WERI-Rb-1 (cell line): ENCODE data around the gene TOR1AIP2.
"Not testable (repeated sequence)": the region's sequence is repeated elsewhere in the genome, so short reads cannot be mapped to it uniquely, and the experiment has no call there.

Experiments
- DNase-seq: peaks from one replicate; pipeline ENCODE4 v3.0.0-alpha.2; 2020
- H3K27ac ChIP-seq: fragments of 250-450 bp; sonication (Bioruptor Pico); 2 replicates; pipeline ENCODE4 v1.5.1; 2020; ENCODE audit warnings: mild to moderate bottlenecking, moderate library complexity
- H3K27me3 ChIP-seq: fragments of 250-450 bp; sonication (Bioruptor Pico); 2 replicates; pipeline ENCODE4 v1.5.1; 2021; ENCODE audit warnings: mild to moderate bottlenecking, low read depth, moderate library complexity; ENCODE audit not compliant: insufficient read depth, severe bottlenecking
- H3K36me3 ChIP-seq: fragments of 250-450 bp; sonication (Bioruptor Pico); 2 replicates; pipeline ENCODE4 v1.5.1; 2020; ENCODE audit warnings: mild to moderate bottlenecking, moderate library complexity
- H3K4me3 ChIP-seq: 2 replicates; pipeline ENCODE4 v1.5.1; 2011; ENCODE audit warnings: low read depth, mild to moderate bottlenecking, control low read depth, low read length
- H3K9me3 ChIP-seq: fragments of 250-450 bp; sonication (Bioruptor Pico); 2 replicates; pipeline ENCODE4 v1.5.1; 2021; ENCODE audit warnings: mild to moderate bottlenecking, moderate library complexity; ENCODE audit not compliant: severe bottlenecking
- TF ChIP-seq, protein P1 (sequence below): IDR thresholded peaks from 2 replicates; pipeline ENCODE4 v1.5.1; 2011; ENCODE audit warnings: low read depth, mild to moderate bottlenecking, control low read depth, inconsistent platforms, low read length

The TOR1AIP2 gene

GRCh38 chr1:179848233-179848632 lies 29.4 kb downstream of the TOR1AIP2 start:
- H3K4me3 ChIP-seq: no peak overlapping the region
- TF ChIP-seq, protein P1, sequence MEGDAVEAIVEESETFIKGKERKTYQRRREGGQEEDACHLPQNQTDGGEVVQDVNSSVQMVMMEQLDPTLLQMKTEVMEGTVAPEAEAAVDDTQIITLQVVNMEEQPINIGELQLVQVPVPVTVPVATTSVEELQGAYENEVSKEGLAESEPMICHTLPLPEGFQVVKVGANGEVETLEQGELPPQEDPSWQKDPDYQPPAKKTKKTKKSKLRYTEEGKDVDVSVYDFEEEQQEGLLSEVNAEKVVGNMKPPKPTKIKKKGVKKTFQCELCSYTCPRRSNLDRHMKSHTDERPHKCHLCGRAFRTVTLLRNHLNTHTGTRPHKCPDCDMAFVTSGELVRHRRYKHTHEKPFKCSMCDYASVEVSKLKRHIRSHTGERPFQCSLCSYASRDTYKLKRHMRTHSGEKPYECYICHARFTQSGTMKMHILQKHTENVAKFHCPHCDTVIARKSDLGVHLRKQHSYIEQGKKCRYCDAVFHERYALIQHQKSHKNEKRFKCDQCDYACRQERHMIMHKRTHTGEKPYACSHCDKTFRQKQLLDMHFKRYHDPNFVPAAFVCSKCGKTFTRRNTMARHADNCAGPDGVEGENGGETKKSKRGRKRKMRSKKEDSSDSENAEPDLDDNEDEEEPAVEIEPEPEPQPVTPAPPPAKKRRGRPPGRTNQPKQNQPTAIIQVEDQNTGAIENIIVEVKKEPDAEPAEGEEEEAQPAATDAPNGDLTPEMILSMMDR: no peak
- H3K36me3 ChIP-seq: peaks cover 62% of the 10 kb centered on the region
- H3K27me3 ChIP-seq: no peaks in the 10 kb centered on the region
- H3K9me3 ChIP-seq: no peaks in the 10 kb centered on the region
- DNase-seq: no peak
- H3K27ac ChIP-seq: no peak overlapping the region

DNA sequence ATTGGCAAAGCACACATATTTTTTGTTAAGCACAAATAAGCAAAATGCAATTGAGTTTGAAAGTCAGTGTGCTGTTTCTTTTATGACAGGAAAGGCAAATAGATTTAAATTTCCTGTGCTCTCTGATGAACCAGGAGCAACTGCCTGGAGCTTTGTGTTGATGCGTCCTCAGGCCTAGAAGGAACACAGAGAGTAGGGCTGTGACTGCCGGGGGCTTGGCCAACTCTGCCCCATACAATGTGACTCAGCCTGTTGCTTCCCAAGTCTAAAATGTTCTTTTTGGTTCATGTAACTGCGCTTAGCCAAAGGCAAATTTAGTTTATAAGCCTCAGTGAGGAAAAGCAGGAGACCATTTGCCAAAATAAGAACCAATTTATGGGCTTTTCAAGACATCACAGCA lies 37.5 kb downstream of the TOR1AIP2 start:
- Histone ChIP-seq H3K9me3 (no peaks in the 10 kb centered on the region), H3K27ac (no peak overlapping the region), H3K36me3 (peaks cover 4% of the 10 kb centered on the region), H3K4me3 (no peak overlapping the region), H3K27me3 (no peaks in the 10 kb centered on the region)
- DNase-seq: no peak
- TF ChIP-seq, protein P1: no peak

- H3K27ac ChIP-seq, H3K9me3 ChIP-seq, H3K36me3 ChIP-seq, H3K27me3 ChIP-seq, DNase-seq, H3K4me3 ChIP-seq: not testable (repeated sequence)
Measured at GRCh38 chr1:179836686-179837445, 40.7 kb downstream of the TOR1AIP2 start.

DNA sequence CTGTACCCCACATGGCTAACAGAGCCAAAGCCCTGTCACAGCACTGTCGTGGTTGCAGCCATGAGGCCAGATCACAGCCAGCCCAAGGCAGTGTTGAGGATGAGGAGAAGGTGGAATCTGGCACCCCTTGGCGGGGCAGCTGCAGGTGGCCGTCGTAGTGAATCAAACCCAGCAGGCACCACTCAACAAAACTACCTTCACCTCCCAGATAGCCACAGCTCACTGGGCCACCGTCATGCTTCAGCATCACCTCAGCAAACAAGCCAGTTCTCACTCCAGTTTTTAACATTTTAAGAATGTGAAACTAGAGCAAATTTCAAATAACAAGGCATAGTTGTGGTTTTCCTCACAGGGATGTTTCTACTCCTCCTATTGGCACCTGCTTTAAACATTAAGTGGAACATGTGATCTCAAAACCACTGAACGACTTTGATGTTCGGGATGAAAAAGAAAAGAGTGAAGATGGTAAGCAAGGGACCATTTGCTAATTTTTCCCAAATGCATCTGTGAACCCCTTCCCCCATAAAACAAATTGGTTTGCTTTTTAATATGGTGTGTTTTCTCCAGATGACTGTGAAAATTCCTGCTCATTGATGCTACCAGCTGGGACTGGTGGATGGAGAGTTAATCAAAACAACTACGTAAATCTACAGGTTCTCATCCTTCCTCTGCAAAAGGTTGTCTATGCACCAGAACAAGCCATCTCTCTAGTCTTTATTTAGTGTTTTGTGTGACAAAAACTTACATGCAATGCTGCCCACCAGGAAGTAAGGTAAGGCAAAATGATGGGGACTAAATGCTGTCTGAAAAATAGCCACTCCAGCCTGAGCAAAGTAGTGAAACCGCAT lies 45.5 kb downstream of the TOR1AIP2 start:
- H3K27me3 ChIP-seq: no peaks in the 10 kb centered on the region
- no peaks in the 10 kb centered on the region for H3K9me3 ChIP-seq
- no peak for DNase-seq
- no peak overlapping the region for H3K27ac ChIP-seq
- TF ChIP-seq, protein P1: no peak
- no peaks in the 10 kb centered on the region for H3K36me3 ChIP-seq
- H3K4me3 ChIP-seq: no peak overlapping the region

DNA sequence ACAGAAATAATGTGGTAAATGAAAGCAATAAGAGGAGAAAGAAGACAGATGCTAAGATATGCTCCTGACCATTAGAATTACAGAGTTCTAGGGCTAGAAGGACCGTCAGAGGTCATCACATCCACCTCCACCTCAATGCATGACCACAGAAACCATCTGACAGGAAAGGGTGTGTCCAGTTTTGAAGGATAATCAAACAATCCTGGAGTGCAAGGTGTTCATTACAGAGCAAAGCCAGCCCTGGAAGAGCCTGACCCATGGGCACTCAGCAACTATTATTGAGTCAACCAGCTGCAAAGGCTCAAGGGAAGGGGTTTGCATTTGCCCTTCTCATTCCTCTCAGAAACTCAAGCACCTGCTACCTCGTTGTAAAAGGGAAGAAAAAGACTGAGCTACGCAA lies 46.4 kb downstream of the TOR1AIP2 start:
- H3K4me3 ChIP-seq: no peak overlapping the region

DNA sequence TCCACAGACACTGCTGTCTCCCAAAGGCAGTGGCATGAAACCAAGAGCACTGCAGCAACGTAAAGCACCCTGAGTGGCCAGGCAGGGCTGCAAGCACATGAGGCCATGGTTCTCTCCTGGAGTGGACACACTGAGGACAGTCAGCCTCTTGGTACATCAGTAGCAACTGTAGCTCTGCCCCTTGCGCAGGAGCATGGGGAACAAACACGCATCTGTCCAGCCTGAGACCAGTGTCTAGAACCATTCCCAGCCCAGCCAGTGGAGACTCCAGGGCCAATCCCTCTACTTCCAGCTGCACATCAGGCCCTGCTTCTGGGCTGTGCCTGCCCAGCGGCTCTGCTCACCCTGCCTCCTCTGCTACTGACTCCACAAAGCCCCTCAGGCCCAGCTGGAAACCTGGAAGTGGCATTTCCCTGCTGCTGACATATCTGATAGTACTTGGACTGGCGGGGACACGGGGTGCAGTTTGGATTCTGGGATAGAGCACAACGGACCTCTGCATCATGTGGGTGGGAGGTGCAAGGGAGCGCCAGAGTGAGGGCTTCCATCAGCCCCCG lies 49.0 kb downstream of the TOR1AIP2 start:
- Histone ChIP-seq H3K4me3 (no peak overlapping the region), H3K27ac (no peak overlapping the region), H3K27me3 (no peaks in the 10 kb centered on the region), H3K9me3 (no peaks in the 10 kb centered on the region), H3K36me3 (no peaks in the 10 kb centered on the region)
- DNase-seq: no peak
- TF ChIP-seq, protein P1: no peak

More for the DNA sequence above, 46.4 kb downstream of the TOR1AIP2 start:
- no peaks in the 10 kb centered on the region for H3K36me3 ChIP-seq
- no peak overlapping the region for H3K27ac ChIP-seq
- TF ChIP-seq, protein P1: no peak
- H3K27me3 ChIP-seq: no peaks in the 10 kb centered on the region
- DNase-seq: no peak
- H3K9me3 ChIP-seq: no peaks in the 10 kb centered on the region
